NT2/D1 (cell line): Measurements from ENCODE around the gene GCGR.

Experiments
- SUZ12 ChIP-seq: IDR thresholded peaks from 2 replicates; pipeline ENCODE4 v1.6.1; 2011; ENCODE audit not compliant: insufficient read length, insufficient read depth; ENCODE audit errors: extremely low read depth
- YY1 ChIP-seq: IDR thresholded peaks from 2 replicates; pipeline ENCODE4 v1.6.1; 2011; ENCODE audit not compliant: insufficient read length, insufficient read depth
- ZNF274 ChIP-seq: IDR thresholded peaks from 2 replicates; pipeline ENCODE4 v1.6.1; 2011; ENCODE audit warnings: mild to moderate bottlenecking, low read depth, low read length

DNA sequence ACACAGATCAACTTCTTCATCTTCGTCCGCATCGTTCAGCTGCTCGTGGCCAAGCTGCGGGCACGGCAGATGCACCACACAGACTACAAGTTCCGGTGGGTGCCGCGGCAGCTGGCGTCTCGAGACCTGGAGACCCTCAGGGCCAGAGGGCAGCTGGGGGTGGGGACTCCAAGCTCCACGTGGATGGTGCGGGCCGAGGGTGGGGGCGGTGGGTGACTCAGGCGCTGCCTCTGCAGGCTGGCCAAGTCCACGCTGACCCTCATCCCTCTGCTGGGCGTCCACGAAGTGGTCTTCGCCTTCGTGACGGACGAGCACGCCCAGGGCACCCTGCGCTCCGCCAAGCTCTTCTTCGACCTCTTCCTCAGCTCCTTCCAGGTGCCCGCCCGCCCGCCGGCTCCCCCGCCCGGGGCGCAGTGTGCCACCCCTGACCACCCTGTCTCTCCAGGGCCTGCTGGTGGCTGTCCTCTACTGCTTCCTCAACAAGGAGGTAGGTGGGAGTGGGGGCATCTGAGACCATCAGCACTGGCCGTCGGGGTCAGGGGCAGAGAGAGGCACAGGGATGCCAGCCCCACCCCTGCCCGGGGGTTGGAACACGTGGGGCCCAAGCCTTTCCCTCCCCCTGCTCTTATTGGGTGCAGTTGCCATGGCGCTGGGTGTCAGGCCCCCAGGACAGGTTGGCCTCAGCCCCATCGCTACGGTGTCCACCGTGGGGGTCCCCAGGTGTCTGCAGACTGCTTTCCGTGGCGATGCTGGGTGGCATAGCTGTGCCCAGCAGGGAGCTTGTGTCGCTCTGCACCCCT lies 8.8 kb downstream of the GCGR start:
- TF ChIP-seq ZNF274 (no peak), YY1 (no peak), SUZ12 (no peak)
